Adrenal gland (tissue), 12 donors: Measurements from ENCODE around the gene BIRC5. TPM values are rescaled to one million over a fixed set of nuclear protein-coding genes. Genes with fewer than 3 reads are reported as not detected.

Experiments
- DNase-seq, 7 donors: peaks; one replicate each; pipeline ENCODE4 v3.0.0-alpha.2; 2019 to 2020
- H3K27ac ChIP-seq, 5 donors: fragments of 200-600 bp; sonication (generic) in 4 of 5; 1 replicate in 3 of 5; 2 replicates in 2 of 5; pipeline versions ENCODE4 v1.5.1 to v1.8.0; 2016 to 2020; ENCODE audit warnings: mild to moderate bottlenecking in 1 of 5
- H3K27me3 ChIP-seq: fragments of 200-600 bp; 2 replicates; pipeline ENCODE4 v1.8.0; 2021
- H3K36me3 ChIP-seq, 2 donors: fragments of 200-600 bp; replicated peaks in 1 of 2; 1 replicate in 1 of 2; 2 replicates in 1 of 2; pipeline versions ENCODE4 v1.5.1 to v1.8.0; 2018 to 2022
- H3K4me1 ChIP-seq, 2 donors: fragments of 200-600 bp; replicated peaks in 1 of 2; 1 replicate in 1 of 2; 2 replicates in 1 of 2; pipeline versions ENCODE4 v1.5.1 to v1.8.0; 2018 to 2021
- H3K4me3 ChIP-seq, 4 donors: fragments of 200-600 bp; sonication (generic) in 3 of 4; one replicate each; pipeline ENCODE4 v1.5.1; 2016 to 2018
- H3K9me3 ChIP-seq, 3 donors: fragments of 200-600 bp; sonication (generic) in 1 of 3; replicated peaks in 1 of 3; 1 replicate in 2 of 3; 2 replicates in 1 of 3; pipeline versions ENCODE4 v1.5.1 to v1.8.0; 2016 to 2021
- POLR2A ChIP-seq, 2 donors: fragments of 450-650 bp; IDR thresholded peaks; one replicate each; pipeline ENCODE4 v1.6.1; 2017; ENCODE audit warnings: antibody characterized with exemption in 2 of 2, mild to moderate bottlenecking in 2 of 2, moderate library complexity in 1 of 2
- WGBS, 4 donors: extraction: QIAGEN DNeasy Blood & Tissue Kit in 2 of 4; methylation state at CpG; one replicate each; pipeline versions ENCODE4 v1.1.5 to v1.1.7; 2013 to 2017; 5-methylcytosine and 5-hydroxymethylcytosine counted together
- intact Hi-C, 2 donors: fragments of 100-400 bp; cut with DNase I; formaldehyde crosslinking; loops; one replicate each; pipeline versions ENCODE4 v1.14.1 to v1.15.0; 2022 to 2023
- polyA plus RNA-seq, 3 donors: library from polyadenylated mRNA; stranded (reverse); fragments of 200-250 nt in 2 of 3; fragments of 350-450 nt in 1 of 3; fragmentation: Illumina TruSeq in 1 of 3; extraction: RNeasy Lipid Tissue Mini Kit (QIAGEN cat#74804) in 1 of 3; gene quantifications; one replicate each; pipeline ENCODE4 v1.2.3, GENCODE V29; 2013 to 2014
- total RNA-seq, 9 donors: library from RNA; depleted of rRNA in 4 of 9; stranded (reverse); fragments of >200 nt in 4 of 9; fragments of 120-200 nt in 1 of 9; fragmentation: NEBNext Ultra II Directional in 1 of 9; extraction: Animal tissue kit (Norgen Biotek cat#: 25700) in 1 of 9; gene quantifications; one replicate each; pipeline versions ENCODE4 v1.1.0 to v1.2.4, GENCODE V29; 2013 to 2023
- TF ChIP-seq, protein P1 (sequence below), 6 experiments: fragments of 450-650 bp in 4 of 6; fragments of 200-600 bp in 2 of 6; sonication (generic) in 1 of 6; IDR thresholded peaks; 1 replicate in 5 of 6; 2 replicates in 1 of 6; pipeline versions ENCODE4 v1.5.1 to v1.8.0; 2016 to 2021; ENCODE audit warnings: antibody characterized with exemption in 6 of 6, mild to moderate bottlenecking in 2 of 6, moderate library complexity in 1 of 6
- donor health status: healthy with polysubstance abuse.
- donor health status: Bipolar disorder and iron deficiency.
- donor health status: DM: yes; HTN: yes; CAD: no.
- donor health status: DM: no; HTN: no; CAD: no.
- donor health status: DM: no; HTN: no; CAD: no.
- donor health status: DM: yes; HTN: yes; CAD: no.

BIRC5 gene
- total and polyA plus RNA-seq, 12 donors = 0.12 to 17.6 (median 1.3) TPM

DNA sequence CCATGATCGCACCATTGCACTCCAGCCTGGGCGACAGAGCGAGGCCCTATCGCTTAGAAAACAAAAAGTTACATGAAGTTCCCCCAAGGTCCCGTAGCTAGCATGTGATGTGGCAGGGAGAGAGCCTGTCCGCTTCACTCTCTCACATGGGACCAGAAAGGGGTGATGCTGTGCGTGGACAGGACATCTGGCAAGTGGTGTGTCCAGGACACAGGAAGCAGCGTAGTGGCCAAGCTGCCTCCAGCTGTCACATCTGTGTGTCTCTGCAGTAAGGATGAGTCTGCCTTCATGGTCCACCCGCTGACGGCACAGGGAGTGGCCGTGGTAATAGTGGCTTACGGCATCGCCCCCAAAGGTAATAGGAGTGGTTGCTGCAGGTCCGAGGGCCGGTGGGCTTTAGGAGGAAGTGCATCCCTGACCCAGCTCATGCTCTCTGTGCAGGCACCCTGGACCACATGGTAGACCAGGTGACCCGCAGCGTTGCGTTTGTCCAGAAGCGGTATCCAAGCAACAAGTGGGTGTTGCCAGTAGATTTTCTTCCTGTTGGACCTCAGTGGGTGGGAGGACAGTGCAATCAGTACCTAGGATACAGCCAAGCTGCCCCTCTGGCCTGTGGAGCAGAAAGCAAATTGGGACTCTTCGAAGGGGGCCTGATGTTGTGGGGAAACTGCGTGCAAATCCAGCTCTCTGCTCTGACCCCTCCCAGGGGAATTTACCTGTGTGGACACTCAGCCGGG lies 9.5 kb upstream of the BIRC5 start:
- 91 to 96% (median 93%) methylated on average over 17 to 22 of the region's 22 CpGs for WGBS, 4 donors
- H3K27me3 ChIP-seq = no peaks in the 10 kb centered on the region
- H3K27ac ChIP-seq = no peak overlapping the region
- H3K9me3 ChIP-seq = no peaks in the 10 kb centered on the region
- H3K4me1 ChIP-seq = no peaks in the 10 kb centered on the region
- intact Hi-C loops = no loop called here
- TF ChIP-seq POLR2A (IDR thresholded peaks at IDR 0.05) = no peak
- TF ChIP-seq, protein P1, sequence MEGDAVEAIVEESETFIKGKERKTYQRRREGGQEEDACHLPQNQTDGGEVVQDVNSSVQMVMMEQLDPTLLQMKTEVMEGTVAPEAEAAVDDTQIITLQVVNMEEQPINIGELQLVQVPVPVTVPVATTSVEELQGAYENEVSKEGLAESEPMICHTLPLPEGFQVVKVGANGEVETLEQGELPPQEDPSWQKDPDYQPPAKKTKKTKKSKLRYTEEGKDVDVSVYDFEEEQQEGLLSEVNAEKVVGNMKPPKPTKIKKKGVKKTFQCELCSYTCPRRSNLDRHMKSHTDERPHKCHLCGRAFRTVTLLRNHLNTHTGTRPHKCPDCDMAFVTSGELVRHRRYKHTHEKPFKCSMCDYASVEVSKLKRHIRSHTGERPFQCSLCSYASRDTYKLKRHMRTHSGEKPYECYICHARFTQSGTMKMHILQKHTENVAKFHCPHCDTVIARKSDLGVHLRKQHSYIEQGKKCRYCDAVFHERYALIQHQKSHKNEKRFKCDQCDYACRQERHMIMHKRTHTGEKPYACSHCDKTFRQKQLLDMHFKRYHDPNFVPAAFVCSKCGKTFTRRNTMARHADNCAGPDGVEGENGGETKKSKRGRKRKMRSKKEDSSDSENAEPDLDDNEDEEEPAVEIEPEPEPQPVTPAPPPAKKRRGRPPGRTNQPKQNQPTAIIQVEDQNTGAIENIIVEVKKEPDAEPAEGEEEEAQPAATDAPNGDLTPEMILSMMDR (IDR thresholded peaks at IDR 0.05) = no peak
- no peak overlapping the region for H3K4me3 ChIP-seq
- DNase-seq = no peak
- no peaks in the 10 kb centered on the region for H3K36me3 ChIP-seq

DNA sequence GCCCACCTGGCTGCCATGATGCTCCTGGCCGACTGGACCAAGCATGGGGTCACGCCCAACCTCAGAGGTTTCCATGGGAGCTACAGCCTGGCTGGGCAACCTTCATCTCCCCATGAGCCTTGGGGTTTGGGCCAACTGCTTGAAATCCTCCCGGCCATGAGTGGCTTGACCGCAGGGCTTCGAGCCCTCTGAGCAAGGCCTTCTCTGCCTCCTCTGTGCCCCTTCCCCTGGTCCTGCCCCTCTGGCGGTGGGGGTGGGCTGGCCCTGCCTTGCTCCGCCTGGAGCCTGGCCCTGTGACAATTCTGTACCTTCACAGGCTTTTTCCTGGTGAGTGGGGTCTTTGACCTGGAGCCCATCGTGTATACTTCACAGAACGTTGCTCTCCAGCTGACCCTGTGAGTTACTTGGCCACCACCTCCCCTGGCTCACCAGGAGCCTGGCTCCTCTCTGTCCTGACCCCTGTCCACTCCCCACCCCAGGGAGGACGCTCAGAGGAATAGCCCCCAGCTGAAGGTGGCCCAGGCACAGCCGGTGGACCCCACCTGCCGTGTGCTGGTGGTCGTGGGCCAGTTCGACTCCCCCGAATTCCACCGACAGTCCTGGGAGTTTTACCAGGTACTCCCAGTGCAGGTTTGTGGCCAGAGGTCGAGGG lies 8.8 kb upstream of the BIRC5 start:
- DNase-seq = no peak
- Histone ChIP-seq H3K9me3 (no peaks in the 10 kb centered on the region), H3K4me1 (no peaks in the 10 kb centered on the region), H3K36me3 (no peaks in the 10 kb centered on the region), H3K27ac (no peak overlapping the region), H3K27me3 (no peaks in the 10 kb centered on the region), H3K4me3 (no peak overlapping the region)
- 82 to 90% (median 86%) methylated on average over 10 to 17 of the region's 17 CpGs for WGBS, 4 donors
- intact Hi-C loops = no loop called here
- TF ChIP-seq POLR2A (IDR thresholded peaks at IDR 0.05) = no peak
- TF ChIP-seq, protein P1 (IDR thresholded peaks at IDR 0.05) = no peak

DNA sequence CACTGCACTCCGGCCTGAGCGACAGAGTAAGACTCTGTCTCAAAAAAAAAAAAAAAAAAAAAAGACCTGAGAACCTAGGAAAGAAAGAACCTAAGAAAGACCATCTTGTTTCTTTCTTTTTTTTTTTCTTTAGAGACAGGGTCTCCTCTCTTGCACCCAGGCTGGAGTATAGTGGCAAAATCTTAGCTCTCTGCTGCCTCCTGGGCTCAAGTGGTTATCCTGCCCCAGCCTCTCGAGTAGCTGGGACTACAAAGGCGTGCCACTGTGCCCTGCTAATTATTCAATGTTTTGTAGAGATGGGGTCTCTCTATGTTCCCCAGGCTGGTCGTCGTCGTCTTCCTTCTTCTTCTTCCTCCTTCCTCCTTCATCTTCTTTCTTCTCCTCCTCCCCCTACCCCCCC lies 7.8 kb upstream of the BIRC5 start:
- Histone ChIP-seq H3K27ac (no peak overlapping the region), H3K4me3 (no peak overlapping the region), H3K9me3 (no peaks in the 10 kb centered on the region), H3K4me1 (no peaks in the 10 kb centered on the region), H3K36me3 (no peaks in the 10 kb centered on the region), H3K27me3 (no peaks in the 10 kb centered on the region)
- WGBS, 4 donors = 77 to 87% (median 80%) methylated on average over 7 of the region's 7 CpGs
- intact Hi-C loops = no loop called here
- TF ChIP-seq POLR2A (IDR thresholded peaks at IDR 0.05) = no peak
- TF ChIP-seq, protein P1 (IDR thresholded peaks at IDR 0.05) = no peak
- no peak for DNase-seq

GRCh38 chr17:78208486-78208885 lies 5.6 kb upstream of the BIRC5 start:
- H3K36me3 ChIP-seq = no peaks in the 10 kb centered on the region
- H3K4me3 ChIP-seq = no peak overlapping the region
- intact Hi-C loops = no loop called here
- H3K9me3 ChIP-seq = no peaks in the 10 kb centered on the region
- TF ChIP-seq, protein P1 (IDR thresholded peaks at IDR 0.05) = no peak
- no peak for TF ChIP-seq POLR2A (IDR thresholded peaks at IDR 0.05)
- H3K27me3 ChIP-seq = no peaks in the 10 kb centered on the region
- H3K4me1 ChIP-seq = no peaks in the 10 kb centered on the region
- no peak for DNase-seq
- WGBS, 4 donors = 64 to 86% (median 78%) methylated on average over 3 of the region's 3 CpGs
- no peak overlapping the region for H3K27ac ChIP-seq
